ENCODE data around the gene NAA60. TPM values are rescaled to one million over a fixed set of nuclear protein-coding genes. Genes with fewer than 3 reads are reported as not detected.

Gene NAA60
- total and polyA plus RNA-seq, 2 of the 13 experiments (the other 11 are each of a cell fraction or from before 2014, with no cell fraction given), result 14.7 to 32.0 TPM

GRCh38 chr16:3465301-3465700, 21.8 kb downstream of the NAA60 start:
- BruUV-seq (replicated peaks), result no TSS peak
- Histone ChIP-seq H3K4me2 (ENCODE audit: low read depth, low read length) (no peak overlapping the region), H3K4me3 (replicated peaks in 1 of 3; ENCODE audit: insufficient read depth in 1 of 3, low read depth in 2 of 3, low read length in 3 of 3) (no peak overlapping the region), H2AFZ (ENCODE audit: low read length) (no peak overlapping the region), H3K27me3 (ENCODE audit: control insufficient read depth in 1 of 2, insufficient read depth in 2 of 2, low read length in 2 of 2) (no peaks in the 10 kb centered on the region), H3K79me2 (ENCODE audit: insufficient read depth, low read length) (peaks cover 96% of the 10 kb centered on the region), H4K20me1 (ENCODE audit: insufficient read depth, low read length) (peaks cover 90% of the 10 kb centered on the region), H3K9me3 (ENCODE audit: low read length) (no peaks in the 10 kb centered on the region), H3K9ac (ENCODE audit: insufficient read depth, low read depth, low read length) (no peak overlapping the region), H3K36me3 (replicated peaks in 1 of 2; ENCODE audit: control insufficient read depth in 1 of 2, insufficient read depth in 2 of 2, low read length in 2 of 2) (peaks cover 8 to 36% of the 10 kb centered on the region in 2 experiments), H3K27ac (ENCODE audit: extremely low read length, insufficient read depth, low read length) (no peak overlapping the region), H3K4me1 (ENCODE audit: insufficient read depth, low read length) (peaks cover 51% of the 10 kb centered on the region)
- no peak for ATAC-seq
- TF ChIP-seq MYNN (CRISPR knock-in tag; IDR thresholded peaks at IDR 0.05; ENCODE audit: low read depth) (no peak), IRF2 (CRISPR knock-in tag; IDR thresholded peaks at IDR 0.05) (no peak), ZSCAN21 (CRISPR knock-in tag; IDR thresholded peaks at IDR 0.05; ENCODE audit: borderline replicate concordance) (no peak), ZNF446 (CRISPR knock-in tag; IDR thresholded peaks at IDR 0.05) (no peak), RFX3 (CRISPR knock-in tag; IDR thresholded peaks at IDR 0.05) (no peak), ZSCAN9 (CRISPR knock-in tag; IDR thresholded peaks at IDR 0.05; ENCODE audit: borderline replicate concordance) (no peak), ZNF543 (CRISPR knock-in tag; IDR thresholded peaks at IDR 0.05) (no peak), ZNF547 (CRISPR knock-in tag; IDR thresholded peaks at IDR 0.05) (no peak), SIX1 (CRISPR knock-in tag; IDR thresholded peaks at IDR 0.05; ENCODE audit: borderline replicate concordance) (no peak), CCDC6 (CRISPR knock-in tag; IDR thresholded peaks at IDR 0.05) (no peak), ASH2L (IDR thresholded peaks at IDR 0.05; ENCODE audit: insufficient read length, low read depth, low read length) (no peak), BCL6 (CRISPR knock-in tag; IDR thresholded peaks at IDR 0.05) (no peak), TBL1XR1 (IDR thresholded peaks at IDR 0.05; ENCODE audit: borderline replicate concordance, low read length, partially characterized antibody) (no peak), ZNF260 (CRISPR knock-in tag; IDR thresholded peaks at IDR 0.05; ENCODE audit: borderline replicate concordance, low read depth) (no peak), POLR2A (IDR thresholded peaks at IDR 0.05; ENCODE audit: insufficient read depth in 1 of 2, low read depth in 2 of 2, low read length in 2 of 2) (no peak), ZNF615 (CRISPR knock-in tag; IDR thresholded peaks at IDR 0.05; ENCODE audit: borderline replicate concordance) (no peak), ZNF138 (CRISPR knock-in tag; IDR thresholded peaks at IDR 0.05; ENCODE audit: low read depth) (no peak)
- intact Hi-C loops (cut with micrococcal nuclease; ENCODE audit: unreplicated experiment), result no loop called here
- ChIA-PET CTCF (ENCODE audit: low intra/inter-chr PET ratio, low total read pairs) (no interaction called here), POLR2A (no interaction called here)
- no peak for DNase-seq (ENCODE audit: low spot score)
- WGBS (ENCODE audit: low lambda C conversion rate), result 97% methylated on average over 12 of the region's 12 CpGs
- FAIRE-seq, result no peak
- in situ Hi-C loops (cut with HindIII; ENCODE audit: extremely low pct_ligation_motif_present, low pct_unique_long_range_greater_than_20kb), result no loop called here
